SK-N-SH (cell line): ENCODE measurements around the gene CPNE1.

Experiments
- CTCF ChIP-seq: fragments of 200-600 bp; sonication (generic); IDR thresholded peaks from 2 replicates; pipeline ENCODE4 v1.6.1; 2017; ENCODE audit warnings: antibody characterized with exemption, mild to moderate bottlenecking, moderate library complexity
- EP300 ChIP-seq, 2 experiments: IDR thresholded peaks; 2 replicates each; pipeline versions ENCODE4 v1.4.0 to v1.6.1; 2012; ENCODE audit warnings: borderline replicate concordance in 1 of 2, low read depth in 1 of 2, low read length in 1 of 2
- MXI1 ChIP-seq: IDR thresholded peaks from 2 replicates; pipeline ENCODE4 v1.6.1; 2012; ENCODE audit warnings: mild to moderate bottlenecking, low read depth, low read length, improper control_type of control experiment
- YY1 ChIP-seq: IDR thresholded peaks from 2 replicates; pipeline ENCODE4 v1.4.0; 2012; ENCODE audit warnings: low read depth, mild to moderate bottlenecking
- TF ChIP-seq, protein P1 (sequence below): IDR thresholded peaks from 2 replicates; pipeline ENCODE4 v1.4.0; 2012; ENCODE audit warnings: low read depth

- TF ChIP-seq, protein P1, sequence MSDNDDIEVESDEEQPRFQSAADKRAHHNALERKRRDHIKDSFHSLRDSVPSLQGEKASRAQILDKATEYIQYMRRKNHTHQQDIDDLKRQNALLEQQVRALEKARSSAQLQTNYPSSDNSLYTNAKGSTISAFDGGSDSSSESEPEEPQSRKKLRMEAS: no peak
- TF ChIP-seq CTCF (no peak), MXI1 (no peak), EP300 (IDR thresholded peaks at IDR 0.05; ENCODE audit: borderline replicate concordance in 1 of 2, low read depth in 1 of 2, low read length in 1 of 2) (no peak), YY1 (no peak)
These were observed 10.8 kb downstream of the CPNE1 start for GRCh38 chr20:35653893-35654292.
